Tibial nerve (tissue), 4 donors: Measurements from ENCODE around the gene VOPP1.

Source experiments
- EP300 ChIP-seq, 2 donors: sonication (generic); formaldehyde crosslinking; IDR thresholded peaks; one replicate each; pipeline ENCODE4 v1.6.1; 2017; ENCODE audit warnings: antibody characterized with exemption in 2 of 2, mild to moderate bottlenecking in 1 of 2
- POLR2A ChIP-seq, 2 donors: fragments of 450-650 bp; IDR thresholded peaks; one replicate each; pipeline ENCODE4 v1.6.1; 2017; ENCODE audit warnings: antibody characterized with exemption in 2 of 2, mild to moderate bottlenecking in 2 of 2, moderate library complexity in 2 of 2
- TF ChIP-seq, protein P1 (sequence below), 5 experiments: fragments of 200-600 bp in 3 of 5; fragments of 450-650 bp in 2 of 5; sonication (generic) in 3 of 5; IDR thresholded peaks; one replicate each; pipeline ENCODE4 v1.5.1; 2016 to 2019; ENCODE audit warnings: antibody characterized with exemption in 5 of 5, mild to moderate bottlenecking in 3 of 5, moderate library complexity in 2 of 5

DNA sequence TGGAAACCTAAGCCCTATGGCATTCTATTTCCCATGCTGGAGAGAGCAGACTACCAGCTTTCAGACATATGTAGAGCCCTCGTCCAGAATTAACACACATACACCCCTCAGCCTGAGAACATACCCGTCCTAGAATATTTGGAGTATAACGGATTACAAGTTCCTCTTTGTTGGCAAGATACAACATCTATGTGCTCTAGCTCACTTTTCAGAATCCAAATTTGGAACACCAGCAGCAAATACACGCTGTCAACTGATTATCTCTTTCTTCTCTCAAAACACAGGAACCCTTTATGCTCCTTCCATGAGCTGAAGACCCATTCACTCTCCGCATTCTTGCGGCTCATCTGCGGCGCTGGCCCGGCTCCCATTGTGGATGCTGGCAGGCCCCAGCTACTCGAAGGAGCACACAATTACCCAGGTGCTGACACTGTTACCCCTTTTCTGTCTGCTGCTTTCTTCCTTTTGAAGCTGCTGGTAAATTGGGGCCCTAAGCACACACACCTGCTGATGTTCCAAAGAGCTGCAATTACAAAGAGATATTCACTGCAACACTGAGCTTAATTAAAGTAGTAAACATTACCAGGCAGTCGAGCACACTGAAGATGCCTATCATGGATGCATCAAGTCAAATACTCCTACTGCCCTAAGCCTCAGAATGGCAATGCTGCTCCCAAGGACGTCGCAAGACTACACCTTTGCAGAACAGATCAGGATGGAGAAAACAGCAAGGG is 70.0 kb downstream of the VOPP1 start:
- TF ChIP-seq, protein P1, sequence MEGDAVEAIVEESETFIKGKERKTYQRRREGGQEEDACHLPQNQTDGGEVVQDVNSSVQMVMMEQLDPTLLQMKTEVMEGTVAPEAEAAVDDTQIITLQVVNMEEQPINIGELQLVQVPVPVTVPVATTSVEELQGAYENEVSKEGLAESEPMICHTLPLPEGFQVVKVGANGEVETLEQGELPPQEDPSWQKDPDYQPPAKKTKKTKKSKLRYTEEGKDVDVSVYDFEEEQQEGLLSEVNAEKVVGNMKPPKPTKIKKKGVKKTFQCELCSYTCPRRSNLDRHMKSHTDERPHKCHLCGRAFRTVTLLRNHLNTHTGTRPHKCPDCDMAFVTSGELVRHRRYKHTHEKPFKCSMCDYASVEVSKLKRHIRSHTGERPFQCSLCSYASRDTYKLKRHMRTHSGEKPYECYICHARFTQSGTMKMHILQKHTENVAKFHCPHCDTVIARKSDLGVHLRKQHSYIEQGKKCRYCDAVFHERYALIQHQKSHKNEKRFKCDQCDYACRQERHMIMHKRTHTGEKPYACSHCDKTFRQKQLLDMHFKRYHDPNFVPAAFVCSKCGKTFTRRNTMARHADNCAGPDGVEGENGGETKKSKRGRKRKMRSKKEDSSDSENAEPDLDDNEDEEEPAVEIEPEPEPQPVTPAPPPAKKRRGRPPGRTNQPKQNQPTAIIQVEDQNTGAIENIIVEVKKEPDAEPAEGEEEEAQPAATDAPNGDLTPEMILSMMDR (IDR thresholded peaks at IDR 0.05) = no peak
- no peak for TF ChIP-seq POLR2A (IDR thresholded peaks at IDR 0.05)
- no peak for TF ChIP-seq EP300 (IDR thresholded peaks at IDR 0.05)
